Measurements from ENCODE around the gene PPIL1.
"Not testable (repeated sequence)": the region's sequence is repeated elsewhere in the genome, so short reads cannot be mapped to it uniquely, and the experiment has no call there.

Gene PPIL1

DNA sequence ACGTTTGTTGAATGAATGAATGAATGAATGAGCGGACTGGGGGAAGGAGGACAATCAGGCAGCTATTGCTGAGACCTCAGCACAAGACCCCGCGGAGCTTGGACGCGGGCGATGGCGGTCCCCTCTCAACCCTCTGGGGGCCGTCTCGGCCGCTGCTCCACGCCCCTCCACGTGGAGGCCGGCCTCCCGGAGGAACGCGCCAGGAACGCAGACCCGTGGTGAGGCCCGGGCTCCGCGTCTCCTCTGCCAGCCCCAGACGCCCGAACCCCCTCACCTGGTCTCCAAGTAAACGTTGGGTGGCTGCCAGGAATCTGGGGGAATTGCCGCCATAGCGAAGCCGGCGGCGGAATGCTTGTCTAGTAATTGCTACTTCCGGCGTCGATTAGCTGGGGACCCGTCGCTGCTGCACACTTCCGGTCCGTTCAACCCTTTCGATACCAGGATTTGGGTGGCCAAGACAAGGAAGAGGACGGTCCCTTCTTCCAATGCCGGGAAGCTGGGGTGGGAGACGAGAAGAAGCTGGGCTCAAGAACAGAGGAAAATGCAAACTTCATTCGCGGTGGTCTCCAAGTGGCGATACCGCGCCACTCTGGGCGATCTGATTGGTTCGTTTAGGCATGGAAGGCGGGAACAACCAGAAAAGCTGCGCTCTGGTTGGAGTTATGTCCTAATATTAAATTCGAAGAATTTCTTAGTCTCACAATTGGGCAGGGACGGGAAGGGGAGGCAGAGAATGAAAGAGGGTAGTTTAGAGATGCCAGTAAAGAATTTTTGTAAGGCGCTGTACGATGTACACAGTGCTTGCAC is at the start of gene PPIL1:
Gene PPIL1 (minus strand): TSS at position 361 of the 807 bp plus-strand sequence. CDS start 31 bp downstream, at position 330.
- peak; percentile 93 for DNase-seq

DNA sequence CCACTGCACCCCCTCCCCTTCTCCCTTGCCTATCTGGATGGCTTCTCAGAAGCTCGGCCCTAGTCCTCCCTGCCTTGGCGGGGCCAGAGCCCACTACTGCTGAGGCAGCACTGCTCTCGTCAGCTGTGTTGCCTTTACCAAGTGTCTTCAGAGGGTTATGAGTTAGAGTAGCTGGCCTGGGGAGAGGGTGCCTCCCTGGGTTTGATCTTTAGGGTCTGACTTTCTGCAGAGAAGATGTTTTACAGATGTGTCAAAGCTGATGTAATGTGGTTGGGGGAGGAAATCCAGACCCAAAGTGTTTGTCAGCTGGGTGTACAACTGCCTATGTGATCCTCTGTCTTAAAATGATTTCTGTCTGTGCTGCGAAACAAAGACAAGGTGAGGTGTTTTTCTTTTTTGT is 49.5 kb upstream of the PPIL1 start:
- DNase-seq: no peak

DNA sequence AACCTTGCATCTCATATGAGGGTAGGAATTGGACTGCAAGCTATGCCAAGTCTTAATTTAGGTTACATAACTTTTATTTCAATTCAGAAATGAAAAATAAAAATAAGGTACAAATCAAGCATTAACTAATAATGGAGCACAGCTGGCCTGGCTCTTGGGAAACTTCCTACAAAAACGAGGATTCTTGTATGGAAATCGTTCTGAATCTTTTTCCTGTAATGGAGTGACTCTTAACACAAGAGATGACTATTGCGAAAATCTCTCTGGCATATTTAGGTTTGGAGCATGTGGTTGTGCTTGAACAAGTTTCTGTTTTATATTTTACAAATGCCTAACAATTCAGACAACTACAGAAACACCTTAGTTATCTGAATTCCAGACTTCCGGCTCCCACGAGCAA is 45.9 kb upstream of the PPIL1 start:
- DNase-seq: no peak

DNA sequence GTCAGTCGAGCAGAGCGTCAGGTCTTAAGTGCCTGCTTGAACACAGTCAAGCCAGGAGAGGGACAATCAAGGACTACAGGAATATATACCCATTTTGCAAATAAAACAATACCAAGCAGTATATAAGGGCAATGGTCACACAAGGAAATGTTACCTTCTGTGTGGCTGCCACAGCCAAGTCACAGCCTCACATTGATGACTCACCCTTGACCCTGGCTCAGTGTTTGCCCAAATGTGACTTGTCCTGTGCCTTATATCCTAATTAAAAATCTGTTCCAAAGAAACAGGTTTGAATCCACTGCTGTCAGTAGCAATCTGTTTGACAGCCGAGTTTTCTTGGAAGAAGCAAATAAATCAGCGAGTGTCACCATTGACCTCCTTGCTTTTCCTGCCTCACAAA is 45.4 kb upstream of the PPIL1 start:
- DNase-seq: no peak

DNA sequence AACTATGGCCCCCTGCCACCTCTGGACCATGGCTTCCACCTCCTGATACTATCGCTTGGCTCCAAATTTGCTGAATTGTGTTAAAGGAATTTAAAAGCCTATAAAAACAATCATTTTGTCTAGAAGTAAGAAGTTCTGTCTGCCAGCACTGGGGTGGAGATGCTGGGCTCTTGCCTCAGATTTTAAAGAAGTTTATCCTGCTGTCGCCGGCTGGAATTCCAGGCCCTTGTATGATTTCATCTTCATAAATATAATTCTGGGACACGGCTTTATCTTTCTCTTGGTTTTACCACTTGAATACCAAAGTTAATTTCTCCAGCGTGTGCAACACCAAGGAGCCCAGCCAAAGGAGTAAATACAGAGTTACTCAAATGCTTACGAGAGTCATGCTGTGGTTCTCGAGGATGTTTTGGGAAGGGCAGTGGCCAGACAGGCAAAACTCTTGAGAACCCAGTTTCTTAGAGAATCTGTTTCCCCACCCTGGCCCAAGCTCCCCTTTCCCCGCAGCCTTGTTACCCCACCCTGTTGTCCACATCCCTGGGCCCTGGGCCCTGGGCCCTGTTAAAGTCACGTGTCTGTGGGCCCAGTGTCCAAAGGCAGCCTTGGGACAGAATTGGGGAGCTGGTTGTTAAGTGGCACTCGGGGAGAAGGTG is 43.1 kb upstream of the PPIL1 start:
- peak; percentile 74 for DNase-seq

DNA sequence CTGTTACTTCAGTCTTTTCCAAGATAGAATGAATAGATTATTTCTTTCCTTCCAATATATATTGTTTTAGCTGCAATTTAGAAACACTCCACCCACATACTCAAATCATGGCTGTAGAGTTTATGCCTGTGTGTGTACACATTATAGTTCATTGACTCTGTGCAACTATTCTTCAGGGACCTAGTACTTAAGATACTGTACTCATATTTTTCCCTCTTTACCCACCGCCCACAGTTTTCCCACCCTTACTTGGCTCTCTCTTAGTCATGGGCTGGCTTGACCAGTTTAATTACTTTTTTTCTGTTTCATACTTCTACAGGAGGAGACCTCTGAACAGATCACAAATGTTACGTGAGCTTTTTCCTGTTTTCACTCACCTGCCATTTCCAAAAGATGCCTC is 41.5 kb upstream of the PPIL1 start:
- no peak for DNase-seq

DNA sequence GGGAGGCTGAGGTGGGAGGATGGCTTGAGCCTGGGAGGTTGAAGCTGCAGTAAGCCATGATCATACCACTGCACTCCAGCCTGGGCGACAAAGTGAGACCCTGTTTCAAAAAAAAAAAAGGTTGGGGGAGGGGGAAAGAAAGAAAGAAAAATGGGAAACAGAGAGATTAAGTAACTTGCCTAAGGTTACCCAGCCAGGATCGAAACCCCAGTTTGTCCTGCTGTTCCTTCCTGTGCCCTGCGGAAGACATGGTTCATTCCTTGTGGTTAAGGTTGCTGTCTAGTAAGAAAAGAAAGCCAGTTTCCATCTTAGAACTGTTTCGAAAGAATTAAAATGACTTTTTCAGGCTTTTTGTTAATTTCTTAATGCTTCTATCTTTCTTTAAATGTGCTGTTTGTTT is 41.0 kb upstream of the PPIL1 start:
- no peak for DNase-seq

DNA sequence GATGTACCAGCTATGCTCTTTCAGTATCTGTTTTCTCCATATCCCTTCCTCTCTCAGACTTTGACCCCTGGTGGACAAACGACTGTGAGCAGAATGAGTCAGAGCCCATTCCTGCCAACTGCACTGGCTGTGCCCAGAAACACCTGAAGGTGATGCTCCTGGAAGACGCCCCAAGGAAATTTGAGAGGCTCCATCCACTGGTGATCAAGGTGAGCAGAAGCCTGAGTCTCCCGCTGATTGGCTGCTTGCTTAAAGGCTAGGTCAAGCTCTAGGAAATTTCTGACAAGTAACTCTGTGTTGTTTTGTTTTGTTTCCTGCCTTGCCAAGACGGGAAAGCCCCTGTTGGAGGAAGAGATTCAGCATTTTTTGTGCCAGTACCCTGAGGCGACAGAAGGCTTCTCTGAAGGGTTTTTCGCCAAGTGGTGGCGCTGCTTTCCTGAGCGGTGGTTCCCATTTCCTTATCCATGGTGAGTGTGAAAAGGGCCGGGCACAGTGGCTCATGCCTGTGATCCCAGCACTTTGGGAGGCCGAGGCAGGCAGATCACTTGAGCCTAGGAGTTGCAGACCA is 39.7 kb upstream of the PPIL1 start:
- no peak for DNase-seq

DNA sequence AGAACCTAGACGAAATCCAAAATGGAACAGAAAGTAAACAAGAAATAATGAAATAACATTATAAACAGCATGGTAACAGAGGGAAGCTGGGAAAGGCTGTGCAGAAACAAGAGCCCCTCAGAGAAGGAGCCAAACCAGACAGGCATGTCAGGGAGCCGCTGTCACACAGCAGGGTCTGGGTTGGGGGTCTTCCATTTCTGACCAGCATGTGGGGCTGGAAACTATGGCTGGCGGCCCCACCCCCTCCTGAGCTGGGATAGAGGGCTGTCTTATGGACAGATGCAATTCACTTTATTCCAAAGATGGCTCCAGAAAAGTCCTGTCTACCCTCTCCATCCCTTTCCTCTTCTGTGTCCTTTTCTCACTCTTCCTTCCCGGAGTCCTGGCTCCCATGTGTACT is 38.5 kb upstream of the PPIL1 start:
- no peak for DNase-seq

DNA sequence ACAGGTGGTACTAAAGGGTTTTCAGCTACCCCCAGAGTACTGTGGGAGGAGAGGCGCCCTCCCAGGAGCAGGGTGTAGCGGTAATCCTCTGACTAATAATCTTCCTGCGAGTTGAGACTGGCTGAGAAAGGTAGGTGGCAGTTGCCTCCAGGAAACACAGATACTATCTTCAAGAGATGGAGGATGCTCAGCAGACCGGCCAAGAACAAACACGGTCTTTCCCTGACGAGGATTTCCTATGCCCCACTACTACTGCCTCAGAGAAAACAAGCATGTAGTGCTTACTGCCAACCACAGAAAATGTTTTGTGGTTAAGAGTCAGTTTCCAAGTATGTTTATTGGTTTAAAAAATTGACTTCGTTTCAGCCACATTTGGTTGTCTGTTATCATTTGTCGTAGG is 38.0 kb upstream of the PPIL1 start:
- DNase-seq: no peak

DNA sequence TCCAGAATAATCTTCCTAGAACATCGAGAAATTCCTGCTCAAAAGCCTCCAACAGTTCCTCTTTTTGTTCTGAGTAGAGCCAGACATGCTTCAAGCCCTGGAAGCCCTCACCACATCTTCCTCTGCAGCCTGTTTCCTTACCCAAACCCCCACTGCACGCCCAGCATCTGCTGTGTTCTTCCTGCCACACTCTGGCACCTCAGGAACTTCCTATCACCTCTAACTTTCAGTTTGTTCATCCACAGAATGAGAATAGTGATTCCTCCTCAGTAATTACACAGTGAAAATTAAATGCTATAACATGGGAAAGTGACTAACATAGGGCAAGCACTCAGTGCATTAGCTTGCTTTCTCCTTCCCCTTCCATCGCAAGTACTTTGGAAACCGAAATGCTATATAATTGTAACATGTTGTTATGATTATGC is 37.4 kb upstream of the PPIL1 start:
- no peak for DNase-seq

DNA sequence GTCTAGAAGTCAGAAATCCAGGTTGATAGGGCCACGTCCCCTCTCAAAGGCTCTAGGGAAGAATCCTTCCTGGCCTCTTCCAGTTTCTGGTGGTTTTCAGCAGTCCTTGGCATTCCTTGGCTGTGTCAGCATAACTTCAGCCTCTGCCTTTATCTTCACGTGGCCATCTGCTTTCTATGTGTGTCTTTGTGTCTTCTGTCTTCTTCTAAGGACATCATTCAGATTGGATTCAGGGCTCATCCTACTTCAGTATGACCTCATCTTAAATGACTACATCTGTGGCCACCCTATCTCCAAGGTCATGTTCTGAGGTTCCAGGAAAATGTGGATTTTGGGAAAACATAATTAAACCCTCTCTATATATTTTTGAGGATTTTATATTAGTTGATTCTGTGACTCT is 34.1 kb upstream of the PPIL1 start:
- DNase-seq: no peak

DNA sequence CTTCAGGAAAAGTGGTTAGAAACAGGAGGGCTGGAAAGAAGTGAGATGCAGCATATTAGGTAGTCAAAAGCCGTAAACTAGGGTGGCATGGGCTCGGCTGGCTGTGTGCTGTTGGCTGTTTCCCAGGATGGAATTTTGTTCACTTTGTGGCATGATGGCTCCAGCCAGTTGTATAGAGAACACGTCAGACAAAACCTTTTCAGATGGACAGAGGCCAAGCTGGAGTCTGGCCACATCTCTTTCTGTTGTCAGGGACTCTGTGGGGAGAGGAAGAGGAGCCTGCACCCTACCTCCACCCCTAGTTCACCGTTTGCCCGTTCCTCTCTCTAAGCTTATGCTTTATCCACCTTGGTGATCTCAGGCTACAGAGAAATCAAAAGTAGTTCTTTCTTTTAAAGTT is 33.2 kb upstream of the PPIL1 start:
- no peak for DNase-seq

DNA sequence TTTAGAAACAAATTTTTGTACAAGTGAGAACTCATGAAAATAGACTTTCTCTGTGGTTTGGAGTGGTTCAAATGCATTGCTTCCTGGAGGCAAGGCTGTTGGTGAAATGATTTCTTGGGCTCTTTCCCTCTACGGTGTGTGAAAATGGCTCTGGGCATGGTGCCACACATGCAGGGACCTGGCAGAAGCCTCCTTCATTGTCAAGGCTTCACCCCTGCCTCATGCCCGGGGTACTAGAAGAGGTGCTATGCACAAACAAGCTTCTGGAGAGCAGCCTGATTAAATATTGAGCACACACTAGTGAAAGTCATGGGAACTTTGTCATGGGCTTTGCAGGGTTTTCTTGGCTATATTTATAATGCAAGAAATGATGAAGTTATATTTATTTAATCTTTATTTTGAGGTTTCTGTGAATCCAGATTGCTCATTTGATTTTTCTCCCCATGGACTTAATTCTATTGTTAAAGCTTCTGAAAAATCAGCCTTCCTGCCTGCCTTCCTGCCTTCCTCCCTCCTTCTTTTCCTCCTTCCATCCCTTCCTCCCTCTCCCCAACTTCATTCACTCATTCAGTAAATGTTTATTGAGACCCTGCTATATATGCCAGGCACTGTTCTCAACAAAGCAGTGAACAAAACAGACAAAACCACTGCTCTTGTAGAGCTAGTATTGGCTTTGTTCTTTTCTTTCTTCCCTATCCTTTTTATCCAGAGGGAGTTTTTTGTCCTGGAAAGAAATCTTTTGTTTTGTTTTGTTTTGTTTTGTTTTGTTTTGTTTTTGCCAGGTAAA is 32.1 kb upstream of the PPIL1 start:
- DNase-seq: no peak

DNA sequence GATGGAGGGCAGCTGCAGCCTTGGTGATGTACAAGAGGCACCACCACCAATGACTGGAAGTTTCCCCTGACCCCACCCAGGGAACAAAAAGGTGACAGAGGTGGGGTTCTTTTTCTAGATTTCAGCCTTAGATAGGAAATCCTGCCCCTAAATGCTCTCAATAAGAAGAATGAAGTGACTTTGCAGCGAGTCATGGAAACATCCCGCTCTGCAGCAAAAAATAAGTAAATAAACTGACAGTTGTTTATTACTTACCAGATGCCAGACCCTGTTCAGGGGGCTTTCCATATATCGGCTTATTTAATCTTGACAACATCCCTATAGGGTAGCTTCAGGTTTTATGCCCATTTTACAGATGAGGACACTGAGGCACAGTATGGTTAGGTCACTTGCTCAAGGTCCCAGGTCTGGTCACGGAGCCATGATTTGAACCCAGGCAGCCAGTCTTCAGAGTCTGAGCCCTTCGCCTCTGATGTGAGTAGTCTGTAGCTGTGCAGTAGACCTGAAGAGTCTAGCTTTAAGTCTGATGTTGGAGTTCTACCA is 30.3 kb upstream of the PPIL1 start:
- no peak for DNase-seq

DNA sequence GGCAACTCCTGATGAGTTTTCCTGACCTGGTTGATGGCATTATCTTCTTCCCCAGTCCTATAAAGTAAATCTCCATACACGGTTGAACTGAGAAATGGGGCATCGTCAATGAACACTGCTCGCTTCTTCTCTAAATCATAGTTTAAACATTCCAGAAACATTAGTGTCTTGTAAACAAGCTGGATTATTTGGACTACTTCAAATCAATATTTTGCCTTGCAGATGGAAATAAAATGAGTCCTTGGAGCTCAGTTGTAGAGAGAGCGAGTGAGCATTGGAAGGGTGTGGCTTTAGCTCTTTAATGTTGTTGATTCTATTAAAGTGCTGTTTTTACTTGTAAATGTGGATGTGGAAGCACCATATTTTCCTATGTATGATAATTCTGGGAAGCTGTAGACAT is 29.5 kb upstream of the PPIL1 start:
- DNase-seq: no peak

DNA sequence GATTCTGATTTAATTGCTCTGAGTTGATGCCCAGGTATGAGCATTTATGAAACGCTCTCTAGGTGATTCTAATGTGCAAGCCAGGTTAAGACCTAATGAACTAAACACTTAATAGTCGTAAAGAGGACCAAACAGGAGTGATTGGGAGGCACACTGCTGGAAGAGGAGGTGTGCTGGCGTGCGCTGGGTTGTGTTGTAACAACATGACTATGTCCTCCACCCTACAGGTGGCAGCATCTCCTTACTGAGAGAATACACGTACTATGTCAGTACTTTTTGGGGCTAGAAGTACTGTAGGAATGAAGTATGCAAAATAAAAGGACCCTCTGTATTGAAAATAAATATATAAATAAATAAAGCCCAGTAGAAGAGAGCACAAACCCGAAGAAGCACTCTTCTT is 23.0 kb upstream of the PPIL1 start:
- DNase-seq: no peak

DNA sequence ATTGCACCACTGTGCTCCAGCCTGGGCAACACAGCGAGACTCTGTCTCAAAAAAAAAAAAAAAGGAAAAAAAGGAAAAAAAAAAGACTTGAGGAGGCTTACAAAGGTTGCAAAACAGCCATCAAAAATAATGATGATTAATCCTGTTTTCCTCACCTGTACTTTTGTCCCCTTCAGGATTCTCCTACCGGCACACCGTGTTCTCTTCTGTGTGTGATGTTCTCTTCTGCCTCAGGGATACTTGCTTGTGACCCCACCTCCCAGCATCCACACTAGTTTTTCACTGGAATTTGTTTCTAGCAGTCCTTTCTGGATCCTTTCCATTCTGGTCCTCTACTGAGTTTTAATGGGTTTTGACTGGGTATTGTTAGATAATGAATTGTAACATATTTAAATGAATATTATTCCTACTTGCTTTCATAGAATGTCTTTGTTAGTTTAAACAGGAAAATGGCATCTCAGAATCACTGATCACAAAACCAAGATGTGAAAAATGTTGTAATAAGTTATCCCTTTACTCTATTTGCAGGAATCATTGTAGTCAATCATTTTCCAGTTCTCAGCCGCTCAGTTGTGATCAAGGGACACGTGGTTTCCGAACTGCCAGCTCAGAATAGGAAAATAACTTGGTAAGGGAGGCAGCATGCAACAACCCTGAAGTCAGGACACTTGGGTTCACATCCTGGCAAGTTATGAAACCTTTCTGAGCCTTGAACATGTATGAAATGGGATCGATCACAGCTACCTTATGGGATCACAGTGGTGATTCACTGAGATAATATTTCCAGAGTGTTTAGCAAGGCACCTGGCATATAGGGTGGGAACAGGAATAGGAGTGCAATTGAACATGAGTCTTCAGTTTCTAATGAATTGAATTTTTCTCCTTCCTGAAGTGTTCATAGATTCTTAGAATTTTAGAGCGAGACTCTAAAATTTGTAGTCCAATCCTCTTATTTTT is 19.7 kb upstream of the PPIL1 start:
- no peak for DNase-seq

DNA sequence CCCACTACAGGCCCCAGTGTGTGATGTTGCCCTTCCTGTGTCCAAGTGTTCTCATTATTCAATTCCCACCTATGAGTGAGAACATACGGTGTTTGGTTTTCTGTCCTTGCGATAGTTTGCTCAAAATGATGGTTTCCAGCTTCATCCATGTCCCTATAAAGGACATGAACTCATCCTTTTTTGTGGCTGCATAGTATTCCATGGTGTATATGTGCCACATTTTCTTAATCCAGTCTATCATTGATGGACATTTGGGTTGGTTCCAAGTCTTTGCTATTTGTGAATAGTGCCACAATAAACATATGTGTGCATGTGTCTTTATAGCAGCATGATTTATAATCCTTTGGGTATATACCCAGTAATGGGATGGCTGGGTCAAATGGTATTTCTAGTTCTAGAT is 16.6 kb upstream of the PPIL1 start:
- DNase-seq: not testable (repeated sequence)

DNA sequence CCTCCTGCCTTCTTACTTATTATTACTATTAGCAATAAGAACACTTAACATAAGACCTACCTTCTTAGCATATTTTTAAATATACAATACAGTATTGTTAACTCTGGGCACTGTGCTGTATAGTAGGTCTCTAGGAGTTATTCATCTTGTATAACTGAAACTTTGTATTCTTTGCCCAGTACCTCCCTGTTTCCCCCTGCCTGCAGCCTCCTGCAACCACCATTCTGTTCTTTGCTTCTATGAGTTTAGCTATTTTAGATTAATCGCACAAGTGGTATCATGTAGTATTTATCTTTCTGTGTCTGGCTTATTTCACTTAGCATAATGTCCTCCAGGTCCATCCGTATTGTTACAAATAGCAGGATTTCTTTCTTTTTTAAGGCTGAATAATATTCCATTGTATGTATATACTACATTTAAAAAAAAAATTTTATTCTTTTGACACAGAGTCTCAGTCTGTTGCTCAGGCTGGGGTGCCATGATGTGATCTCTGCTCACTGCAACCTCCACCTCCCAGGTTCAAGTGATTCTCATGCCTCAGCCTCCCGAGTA is 15.6 kb upstream of the PPIL1 start:
- no peak for DNase-seq

DNA sequence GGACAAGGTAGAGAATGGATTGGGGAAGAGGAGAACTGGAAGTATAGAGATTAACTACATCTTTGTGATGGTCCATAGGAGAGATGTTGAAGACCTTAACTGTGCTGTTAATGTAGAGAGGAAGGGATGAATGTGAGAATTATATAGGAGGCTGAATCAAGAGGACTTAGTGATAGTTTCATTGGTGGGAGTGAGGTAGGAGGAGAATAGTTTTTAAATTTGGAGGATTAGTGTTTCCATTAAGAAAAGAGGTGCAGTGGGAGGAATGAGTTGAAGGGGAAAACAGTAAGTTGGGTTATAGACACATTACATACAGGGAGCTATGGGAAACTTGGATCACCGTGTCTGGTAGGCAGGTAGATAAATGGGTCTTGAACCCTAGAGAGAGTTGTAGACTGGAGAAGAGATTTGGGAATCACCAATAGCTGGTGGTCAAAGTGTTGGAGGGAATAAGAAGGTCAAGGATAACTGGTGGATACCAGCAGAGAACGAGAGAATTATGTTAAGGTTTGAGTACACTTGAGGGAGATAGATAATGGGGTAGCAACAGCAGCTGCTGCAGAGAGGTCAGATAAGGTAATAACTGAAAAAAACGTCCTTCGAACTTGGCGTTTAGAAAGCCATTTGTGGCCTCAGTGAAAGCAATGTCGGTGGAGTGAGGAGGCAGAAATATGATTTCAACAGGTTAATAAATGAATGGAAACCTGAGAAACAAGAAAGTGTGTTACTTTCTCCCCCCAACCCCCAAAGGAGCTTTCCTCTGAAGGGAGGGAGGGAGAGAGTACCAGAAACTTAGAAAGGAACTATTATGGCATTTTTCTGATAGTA is 14.3 kb upstream of the PPIL1 start:
- DNase-seq: no peak

All from right hindlimb (tissue), 1 donor.